22Rv1 (cell line): ENCODE measurements around the gene PSORS1C2.

ENCODE experiments used
- H3K27ac ChIP-seq: fragments of 450-650 bp; 2 replicates; pipeline ENCODE4 v1.5.1; 2017
- CTCF ChIP-seq: fragments of 450-650 bp; IDR thresholded peaks from 2 replicates; pipeline ENCODE4 v1.5.1; 2017; ENCODE audit warnings: mild to moderate bottlenecking
- ZFX ChIP-seq: fragments of 450-650 bp; IDR thresholded peaks from 2 replicates; pipeline ENCODE4 v1.6.1; 2017; ENCODE audit warnings: antibody characterized with exemption, borderline replicate concordance

PSORS1C2 gene

GRCh38 chr6:31163922-31164321 lies 25.1 kb upstream of the PSORS1C2 start:
- TF ChIP-seq CTCF = no peak
- TF ChIP-seq ZFX = no peak
- no peak overlapping the region for H3K27ac ChIP-seq

DNA sequence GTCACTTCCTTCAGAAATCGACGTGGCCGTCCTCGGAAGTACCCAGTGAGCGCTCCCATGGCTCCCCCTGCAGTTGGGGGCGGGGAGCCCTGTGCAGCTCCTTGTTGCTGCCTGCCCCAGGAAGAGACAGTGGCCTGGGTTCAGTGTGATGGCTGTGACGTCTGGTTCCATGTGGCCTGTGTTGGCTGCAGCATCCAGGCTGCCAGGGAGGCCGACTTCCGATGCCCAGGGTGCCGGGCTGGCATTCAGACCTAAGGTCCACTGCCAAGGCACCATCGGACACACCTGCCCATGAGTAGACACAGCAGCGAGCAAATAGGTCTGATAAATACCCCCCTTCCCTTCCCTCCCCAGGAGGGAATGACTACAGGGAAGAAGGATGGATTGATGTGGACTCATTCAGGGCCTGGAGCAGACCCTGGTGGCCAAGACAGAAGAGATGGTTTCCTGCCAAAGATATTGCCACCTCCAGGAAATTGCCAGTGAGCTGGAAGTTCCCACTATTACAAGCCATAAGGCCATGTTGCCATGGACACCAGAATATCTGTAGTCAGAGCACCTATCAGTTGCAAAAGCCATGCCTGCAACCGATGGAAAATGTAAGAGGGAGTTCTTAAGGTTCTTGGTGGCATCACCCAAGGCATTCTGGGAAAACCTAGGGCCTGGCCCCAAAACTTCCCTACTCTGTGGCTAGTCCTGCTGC lies 23.7 kb upstream of the PSORS1C2 start:
- no peak overlapping the region for H3K27ac ChIP-seq
- TF ChIP-seq CTCF (no peak), ZFX (no peak)

DNA sequence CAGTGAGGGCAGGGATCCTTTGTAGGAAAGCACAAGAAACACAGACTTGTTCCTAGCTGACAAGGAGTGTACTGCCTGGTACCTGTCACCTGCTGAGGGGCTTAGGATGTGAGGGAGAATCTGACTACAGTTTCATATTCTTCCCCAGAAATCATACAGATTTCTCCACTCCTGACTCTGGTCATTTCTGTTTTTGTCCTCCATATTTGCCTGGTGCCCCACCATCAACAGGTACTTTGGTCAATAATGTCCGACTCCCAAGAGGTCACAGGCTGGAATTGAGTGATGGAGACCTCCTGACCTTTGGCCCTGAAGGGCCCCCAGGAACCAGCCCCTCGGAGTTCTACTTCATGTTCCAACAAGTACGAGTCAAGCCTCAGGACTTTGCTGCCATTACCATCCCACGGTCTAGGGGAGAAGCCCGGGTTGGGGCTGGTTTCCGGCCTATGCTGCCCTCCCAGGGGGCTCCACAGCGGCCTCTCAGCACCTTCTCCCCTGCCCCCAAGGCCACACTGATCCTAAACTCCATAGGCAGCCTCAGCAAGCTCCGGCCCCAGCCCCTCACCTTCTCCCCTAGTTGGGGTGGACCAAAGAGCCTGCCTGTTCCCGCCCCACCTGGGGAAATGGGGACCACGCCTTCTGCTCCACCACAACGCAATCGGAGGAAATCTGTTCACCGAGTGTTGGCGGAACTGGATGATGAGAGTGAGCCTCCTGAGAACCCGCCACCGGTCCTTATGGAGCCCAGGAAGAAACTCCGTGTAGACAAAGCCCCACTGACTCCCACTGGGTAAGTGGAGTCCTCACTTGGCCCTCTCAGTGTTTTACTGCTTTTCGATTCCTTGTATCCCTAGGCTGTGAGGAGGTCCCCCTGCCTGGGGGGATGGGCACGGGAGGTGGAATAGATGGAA lies 22.6 kb upstream of the PSORS1C2 start:
- TF ChIP-seq ZFX = no peak
- no peak overlapping the region for H3K27ac ChIP-seq

DNA sequence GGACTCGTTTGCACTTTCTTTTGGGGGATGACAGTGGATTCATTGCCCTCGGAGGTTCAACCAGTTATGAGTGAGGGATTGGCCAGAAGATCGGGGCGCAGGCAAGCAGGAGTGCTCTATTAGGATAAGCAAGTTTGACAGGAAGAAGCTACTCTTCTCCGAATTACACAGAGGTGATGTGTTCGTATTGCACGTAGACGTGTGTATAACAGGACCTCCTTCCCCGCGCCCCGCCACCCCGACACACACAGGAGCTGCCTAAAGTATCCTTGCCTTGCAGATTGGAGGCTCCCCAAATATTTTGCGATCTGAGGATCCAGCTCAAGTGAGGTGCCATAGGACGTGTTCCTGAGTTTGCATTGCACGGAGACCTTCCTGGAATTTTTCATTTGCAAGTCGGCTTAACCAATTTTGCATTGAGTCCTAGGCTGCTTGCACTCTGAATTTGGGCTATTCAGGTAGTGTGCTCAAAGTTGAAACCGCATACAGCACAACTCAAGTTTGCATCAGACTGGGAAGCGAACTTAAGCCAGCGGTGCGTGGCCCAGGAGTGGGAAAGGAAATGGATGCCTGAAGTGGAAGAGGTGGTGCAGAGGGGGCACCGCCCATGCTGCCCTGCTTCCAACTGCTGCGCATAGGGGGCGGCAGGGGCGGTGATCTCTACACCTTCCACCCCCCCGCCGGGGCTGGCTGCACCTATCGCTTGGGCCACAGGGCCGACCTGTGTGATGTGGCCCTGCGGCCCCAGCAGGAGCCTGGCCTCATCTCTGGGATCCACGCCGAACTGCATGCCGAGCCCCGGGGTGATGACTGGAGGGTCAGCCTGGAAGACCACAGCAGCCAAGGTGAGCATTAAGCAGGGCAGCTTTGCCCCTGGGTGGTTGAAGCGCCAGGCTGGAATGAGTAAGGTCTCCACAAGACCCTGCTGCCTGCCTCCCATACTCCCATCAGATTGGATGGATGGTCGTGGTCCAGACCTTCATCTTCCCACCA lies 20.3 kb upstream of the PSORS1C2 start:
- TF ChIP-seq CTCF (no peak), ZFX (no peak)
- peak overlapping the region; percentile 74 for H3K27ac ChIP-seq

DNA sequence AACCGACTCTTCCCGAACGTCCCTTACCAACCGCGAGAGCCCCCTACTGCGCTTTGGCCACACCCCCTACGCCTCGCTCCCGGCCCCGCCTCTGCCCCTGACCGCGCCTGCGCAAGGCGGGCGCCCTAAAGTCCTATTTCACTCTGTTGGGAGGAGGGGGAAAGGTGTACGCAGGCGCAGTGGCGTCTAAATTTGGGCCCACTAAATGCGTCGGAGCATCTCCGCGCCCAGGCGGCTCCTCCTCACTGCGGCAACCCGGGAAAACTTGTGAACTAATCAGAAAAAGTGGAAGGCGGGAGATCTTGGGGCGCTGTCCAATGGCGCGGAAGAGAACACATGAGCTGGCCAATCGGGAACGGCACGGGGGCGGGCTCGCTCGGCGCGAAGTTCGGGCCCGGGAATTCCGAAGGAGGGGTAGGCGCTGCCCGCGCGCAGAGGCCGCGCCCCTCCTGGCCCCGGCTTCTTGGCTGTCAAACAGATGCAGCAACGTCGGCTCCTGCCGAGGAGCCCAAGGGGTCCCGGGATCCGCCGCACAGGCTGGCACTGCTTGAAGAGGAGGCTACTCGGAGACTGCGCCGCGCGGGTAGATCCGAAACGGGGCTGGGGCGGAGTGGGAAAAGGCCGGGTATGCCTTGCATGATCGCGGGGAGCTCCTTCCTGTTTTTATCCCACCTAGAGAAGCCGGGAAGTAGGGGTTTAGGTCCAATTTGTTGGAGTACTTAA lies 19.4 kb upstream of the PSORS1C2 start, which contains the start of gene TCF19:
Gene TCF19, plus strand, starts transcription at position 450 of the 723 bp plus-strand sequence. CDS start 881 bp downstream, outside the sequence.
- TF ChIP-seq ZFX (no peak), CTCF (no peak)

GRCh38 chr6:31157513-31158139 lies 18.8 kb upstream of the PSORS1C2 start, which contains the start of gene CCHCR1:
CCHCR1 (minus strand) TSS chr6:31157802; CDS start chr6:31157600, 202 bp downstream.
- TF ChIP-seq ZFX (no peak), CTCF (no peak)
- H3K27ac ChIP-seq = peak within 1 kb of the TSS; percentile 74

More for the DNA sequence above, 19.4 kb upstream of the PSORS1C2 start, which contains the start of gene TCF19:
- H3K27ac ChIP-seq = peak within 1 kb of the TSS; percentile 74
